ENCODE results near the gene FBLN2. TPM values are rescaled to one million over a fixed set of nuclear protein-coding genes. Genes with fewer than 3 reads are reported as not detected.

Gene FBLN2
- polyA plus RNA-seq, 1 of the 3 experiments (the other 2 are of a cell fraction): 5.2 TPM

- H3K27ac ChIP-seq (ENCODE audit: low read depth in 2 of 2, low read length in 1 of 2): no peak overlapping the region
- ChIA-PET CTCF (interaction anchor here (2.1 to 8.1 kb wide), 3 partner anchors 7 to 221 kb away, joined by 9 to 69 read pairs (median 16); partner anchors contain the start of gene WNT7A), POLR2A (interaction anchor here (0.6 kb wide), 1 partner anchor 792 kb away, joined by 3 read pairs; no protein-coding TSS in a partner anchor)
- H3K79me2 ChIP-seq (ENCODE audit: insufficient read depth): no peaks in the 10 kb centered on the region
- no peaks in the 10 kb centered on the region for H4K20me1 ChIP-seq (ENCODE audit: insufficient read depth)
- no peak overlapping the region for H3K4me2 ChIP-seq
- WGBS (ENCODE audit: low lambda C conversion rate): 50% methylated on average over 5 of the region's 16 CpGs
- H3F3A ChIP-seq (replicated peaks; ENCODE audit: insufficient read depth): no peaks in the 10 kb centered on the region
- no peak for DNase-seq
- no peaks in the 10 kb centered on the region for H3K9me2 ChIP-seq
- TF ChIP-seq SMC3 (IDR thresholded peaks at IDR 0.05; ENCODE audit: low read depth, low read length): no peak
- TF ChIP-seq ELF1 (IDR thresholded peaks at IDR 0.05): no peak
- no peak for TF ChIP-seq FOSL2 (IDR thresholded peaks at IDR 0.05; ENCODE audit: borderline replicate concordance, low read depth)
- no peak for TF ChIP-seq CHD2 (IDR thresholded peaks at IDR 0.05; ENCODE audit: low read length, partially characterized antibody)
- no peak for TF ChIP-seq ZBTB33 (IDR thresholded peaks at IDR 0.05; ENCODE audit: borderline replicate concordance, low read depth)
- TF ChIP-seq, protein P1, sequence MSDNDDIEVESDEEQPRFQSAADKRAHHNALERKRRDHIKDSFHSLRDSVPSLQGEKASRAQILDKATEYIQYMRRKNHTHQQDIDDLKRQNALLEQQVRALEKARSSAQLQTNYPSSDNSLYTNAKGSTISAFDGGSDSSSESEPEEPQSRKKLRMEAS (IDR thresholded peaks at IDR 0.05; ENCODE audit: low read depth): no peak
- TF ChIP-seq RFX5 (IDR thresholded peaks at IDR 0.05; ENCODE audit: low read length): no peak
- no peaks in the 10 kb centered on the region for H3K9me3 ChIP-seq
- H2AFZ ChIP-seq (ENCODE audit: low read depth): no peak overlapping the region
- no peaks in the 10 kb centered on the region for H3K36me3 ChIP-seq (replicated peaks in 1 of 2; ENCODE audit: control insufficient read depth in 1 of 2, insufficient read depth in 2 of 2, low read length in 1 of 2)
- H3K9ac ChIP-seq: no peak overlapping the region
- H3K27me3 ChIP-seq (ENCODE audit: insufficient read depth): no peaks in the 10 kb centered on the region
- peaks cover 0 to 6% of the 10 kb centered on the region in 2 experiments; a peak in 1 of 4 replicates for H3K4me1 ChIP-seq (ENCODE audit: control insufficient read depth in 1 of 2, insufficient read depth in 2 of 2, low read depth in 1 of 2, low read length in 1 of 2)
- H3K4me3 ChIP-seq (ENCODE audit: low read depth in 2 of 2, low read length in 1 of 2): no peak overlapping the region
These were observed 115.0 kb downstream of the FBLN2 start for GRCh38 chr3:13663781-13664535.

DNA sequence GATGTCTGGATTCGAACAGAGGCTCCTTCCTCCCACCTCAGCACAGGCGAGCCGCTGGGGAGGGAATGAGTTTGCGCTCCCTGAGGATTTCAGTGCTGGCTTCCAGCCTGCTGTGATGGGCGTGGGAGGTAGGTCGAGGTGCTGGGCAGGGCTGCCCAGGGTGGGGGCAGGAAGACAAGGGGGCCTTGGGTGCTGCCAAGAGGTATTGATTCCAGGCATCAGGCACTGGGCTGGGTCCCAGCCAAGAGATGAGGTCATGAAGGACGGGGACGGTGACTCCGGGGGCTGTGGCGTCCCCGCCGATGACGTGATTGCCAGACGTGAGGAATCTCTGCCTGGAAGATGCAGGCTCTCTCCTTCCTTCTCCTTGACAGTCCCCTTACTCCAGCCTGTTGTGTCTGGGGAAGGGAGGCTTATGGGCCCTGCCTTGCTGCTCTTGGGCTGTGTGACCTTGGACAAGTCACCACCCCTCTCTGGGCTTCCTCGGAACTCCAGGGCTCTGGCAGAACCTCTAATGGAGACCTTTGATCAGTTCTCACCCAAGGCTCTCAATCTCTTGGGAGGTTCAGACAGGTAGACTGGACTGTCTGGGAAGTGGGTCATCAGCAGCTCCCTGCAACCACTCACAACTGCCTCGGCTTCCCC, 116.8 kb downstream of the FBLN2 start:
- no peaks in the 10 kb centered on the region for H3K9me2 ChIP-seq
- no peak overlapping the region for H3K4me3 ChIP-seq (ENCODE audit: low read depth in 2 of 2, low read length in 1 of 2)
- H3K9me3 ChIP-seq: no peaks in the 10 kb centered on the region
- CTCF ChIA-PET: interaction anchor here (0.8 to 8.1 kb wide), 8 partner anchors 9 to 219 kb away, joined by 3 to 69 read pairs (median 4); partner anchors contain the start of gene WNT7A
- no peaks in the 10 kb centered on the region for H4K20me1 ChIP-seq (ENCODE audit: insufficient read depth)
- H3K79me2 ChIP-seq (ENCODE audit: insufficient read depth): no peaks in the 10 kb centered on the region
- no peaks in the 10 kb centered on the region for H3F3A ChIP-seq (replicated peaks; ENCODE audit: insufficient read depth)
- H3K4me2 ChIP-seq: no peak overlapping the region
- no peak for TF ChIP-seq FOXM1 (IDR thresholded peaks at IDR 0.05; ENCODE audit: low read depth)
- TF ChIP-seq RCOR1 (IDR thresholded peaks at IDR 0.05; ENCODE audit: low read length): no peak
- TF ChIP-seq TCF12 (IDR thresholded peaks at IDR 0.05): no peak
- TF ChIP-seq GATA2 (CRISPR knock-in tag; IDR thresholded peaks at IDR 0.05): no peak
- TF ChIP-seq, protein P1 (IDR thresholded peaks at IDR 0.05; ENCODE audit: low read depth): no peak
- no peak for TF ChIP-seq IRF3 (IDR thresholded peaks at IDR 0.05; ENCODE audit: low read depth, low read length)
- TF ChIP-seq POLR2AphosphoS5 (IDR thresholded peaks at IDR 0.05; ENCODE audit: low read depth, low read length): no peak
- TF ChIP-seq GABPA (IDR thresholded peaks at IDR 0.05; ENCODE audit: low read depth): no peak
- TF ChIP-seq CHD2 (IDR thresholded peaks at IDR 0.05; ENCODE audit: low read length, partially characterized antibody): no peak
- TF ChIP-seq EP300 (IDR thresholded peaks at IDR 0.05; ENCODE audit: borderline replicate concordance in 1 of 2, low read depth in 1 of 2, low read length in 1 of 2): no peak
- no peak for TF ChIP-seq USF2 (IDR thresholded peaks at IDR 0.05; ENCODE audit: borderline replicate concordance, low read depth, low read length)
- no peak for TF ChIP-seq NFIC (IDR thresholded peaks at IDR 0.05; ENCODE audit: borderline replicate concordance)
- peaks cover 0 to 6% of the 10 kb centered on the region in 2 experiments; a peak in 1 of 4 replicates for H3K4me1 ChIP-seq (ENCODE audit: control insufficient read depth in 1 of 2, insufficient read depth in 2 of 2, low read depth in 1 of 2, low read length in 1 of 2)
- H3K9ac ChIP-seq: no peak overlapping the region
- no peak for DNase-seq
- H3K36me3 ChIP-seq (replicated peaks in 1 of 2; ENCODE audit: control insufficient read depth in 1 of 2, insufficient read depth in 2 of 2, low read length in 1 of 2): no peaks in the 10 kb centered on the region
- H3K27ac ChIP-seq (ENCODE audit: low read depth in 2 of 2, low read length in 1 of 2): no peak overlapping the region
- 34% methylated on average over 8 of the region's 16 CpGs for WGBS (ENCODE audit: low lambda C conversion rate)
- POLR2A ChIA-PET: no interaction called here
- H2AFZ ChIP-seq (ENCODE audit: low read depth): no peak overlapping the region
- H3K27me3 ChIP-seq (ENCODE audit: insufficient read depth): no peaks in the 10 kb centered on the region

Data from SK-N-SH (cell line).